ES-I3 (cell line): ENCODE results near the gene AGAP1.

ENCODE experiments used
- H3K36me3 ChIP-seq: 2 replicates; pipeline ENCODE4 v1.6.1; 2013; ENCODE audit warnings: mild to moderate bottlenecking, low read length, control low read depth, moderate library complexity; ENCODE audit not compliant: insufficient read depth
- H3K4me1 ChIP-seq: 2 replicates; pipeline ENCODE4 v1.6.1; 2013; ENCODE audit warnings: mild to moderate bottlenecking, control low read depth, low read length; ENCODE audit not compliant: insufficient read depth
- H3K9ac ChIP-seq: 2 replicates; pipeline ENCODE4 v1.6.1; 2013; ENCODE audit warnings: low read depth, mild to moderate bottlenecking, low read length, moderate library complexity
- H3K9me3 ChIP-seq: 2 replicates; pipeline ENCODE4 v1.6.1; 2013; ENCODE audit warnings: mild to moderate bottlenecking, low read length, moderate library complexity; ENCODE audit not compliant: control insufficient read depth, insufficient read depth

AGAP1 gene

GRCh38 chr2:235493775-235494715 lies at the start of gene AGAP1:
AGAP1 (plus strand) TSS chr2:235494043.
- H3K36me3 ChIP-seq: no peaks in the 10 kb centered on the region
- peaks cover 12% of the 10 kb centered on the region for H3K4me1 ChIP-seq
- no peaks in the 10 kb centered on the region for H3K9me3 ChIP-seq
- peak within 1 kb of the TSS; percentile 89 for H3K9ac ChIP-seq

- Histone ChIP-seq H3K36me3 (no peaks in the 10 kb centered on the region), H3K4me1 (no peaks in the 10 kb centered on the region), H3K9me3 (peaks cover 6% of the 10 kb centered on the region; the same call in 1 of the 2 replicates), H3K9ac (no peak overlapping the region)
Observed at GRCh38 chr2:235444101-235444597, 49.7 kb upstream of the AGAP1 start.

- H3K36me3 ChIP-seq: no peaks in the 10 kb centered on the region
- H3K9ac ChIP-seq: no peak overlapping the region
- H3K9me3 ChIP-seq: peaks cover 6% of the 10 kb centered on the region; the same call in 1 of the 2 replicates
- no peaks in the 10 kb centered on the region for H3K4me1 ChIP-seq
Observed at GRCh38 chr2:235445116-235445515, 48.7 kb upstream of the AGAP1 start.

GRCh38 chr2:235446082-235446481 lies 47.8 kb upstream of the AGAP1 start:
- Histone ChIP-seq H3K9me3 (peaks cover 6% of the 10 kb centered on the region; the same call in 1 of the 2 replicates), H3K9ac (no peak overlapping the region), H3K36me3 (no peaks in the 10 kb centered on the region), H3K4me1 (no peaks in the 10 kb centered on the region)

- Histone ChIP-seq H3K9me3 (peaks cover 6% of the 10 kb centered on the region; the same call in 1 of the 2 replicates), H3K36me3 (no peaks in the 10 kb centered on the region), H3K9ac (no peak overlapping the region)
Observed at GRCh38 chr2:235447210-235447609, 46.6 kb upstream of the AGAP1 start.

GRCh38 chr2:235449568-235449967 lies 44.3 kb upstream of the AGAP1 start:
- no peak overlapping the region for H3K9ac ChIP-seq
- H3K9me3 ChIP-seq: no peaks in the 10 kb centered on the region
- no peaks in the 10 kb centered on the region for H3K4me1 ChIP-seq
- H3K36me3 ChIP-seq: no peaks in the 10 kb centered on the region

More at GRCh38 chr2:235447210-235447609, 46.6 kb upstream of the AGAP1 start:
- no peaks in the 10 kb centered on the region for H3K4me1 ChIP-seq

- Histone ChIP-seq H3K4me1 (no peaks in the 10 kb centered on the region; the same call in 1 of the 2 replicates), H3K9me3 (no peaks in the 10 kb centered on the region), H3K36me3 (no peaks in the 10 kb centered on the region), H3K9ac (no peak overlapping the region)
Observed at GRCh38 chr2:235453605-235454151, 40.2 kb upstream of the AGAP1 start.

GRCh38 chr2:235458839-235459273 lies 35.0 kb upstream of the AGAP1 start:
- no peaks in the 10 kb centered on the region for H3K9me3 ChIP-seq
- H3K36me3 ChIP-seq: no peaks in the 10 kb centered on the region
- H3K4me1 ChIP-seq: no peaks in the 10 kb centered on the region; the same call in 1 of the 2 replicates
- H3K9ac ChIP-seq: no peak overlapping the region; the same call in 1 of the 2 replicates

- H3K9me3 ChIP-seq: no peaks in the 10 kb centered on the region
- no peaks in the 10 kb centered on the region for H3K36me3 ChIP-seq
- no peaks in the 10 kb centered on the region; the same call in 1 of the 2 replicates for H3K4me1 ChIP-seq
- no peak overlapping the region for H3K9ac ChIP-seq
Observed at GRCh38 chr2:235460548-235461047, 33.2 kb upstream of the AGAP1 start.

- Histone ChIP-seq H3K9me3 (no peaks in the 10 kb centered on the region), H3K4me1 (no peaks in the 10 kb centered on the region; the same call in 1 of the 2 replicates), H3K36me3 (no peaks in the 10 kb centered on the region), H3K9ac (no peak overlapping the region)
Observed at GRCh38 chr2:235461763-235462414, 32.0 kb upstream of the AGAP1 start.

GRCh38 chr2:235462415-235462790 lies 31.4 kb upstream of the AGAP1 start:
- Histone ChIP-seq H3K9ac (no peak overlapping the region), H3K9me3 (no peaks in the 10 kb centered on the region), H3K4me1 (no peaks in the 10 kb centered on the region; the same call in 1 of the 2 replicates), H3K36me3 (no peaks in the 10 kb centered on the region)

GRCh38 chr2:235463893-235464292 lies 29.9 kb upstream of the AGAP1 start:
- Histone ChIP-seq H3K36me3 (no peaks in the 10 kb centered on the region), H3K9me3 (no peaks in the 10 kb centered on the region), H3K4me1 (0 out of 2 replicates have a peak, but pooled peaks cover 5% of the 10 kb centered on the region), H3K9ac (no peak overlapping the region)

GRCh38 chr2:235467588-235467987 lies 26.3 kb upstream of the AGAP1 start:
- no peaks in the 10 kb centered on the region for H3K9me3 ChIP-seq
- H3K36me3 ChIP-seq: no peaks in the 10 kb centered on the region
- H3K9ac ChIP-seq: no peak overlapping the region
- H3K4me1 ChIP-seq: 0 out of 2 replicates have a peak, but pooled peaks cover 5% of the 10 kb centered on the region
